T-helper 1 cell treated with Interleukin-12 subunit alpha and Interleukin-12 subunit beta and Interleukin-4 antibody, amounts not matched to agents 30 ng/mL and 1 ng/mL, for 36 hours (primary cell): Measurements from ENCODE around the gene CNOT3. TPM values are rescaled to one million over a fixed set of nuclear protein-coding genes. Genes with fewer than 3 reads are reported as not detected.
"Not testable (repeated sequence)": the region's sequence is repeated elsewhere in the genome, so short reads cannot be mapped to it uniquely, and the experiment has no call there.

ENCODE experiments used
- intact Hi-C: fragments of 100-400 bp; cut with micrococcal nuclease; formaldehyde crosslinking; loops from one replicate; pipeline ENCODE4 v1.15.1; 2024
- total RNA-seq: library from RNA; stranded (reverse); gene quantifications from 2 replicates; pipeline ENCODE4 v1.2.3, GENCODE V29; 2022

CNOT3 gene
- total RNA-seq, result 64.3 and 64.8 TPM in 2 replicates

DNA sequence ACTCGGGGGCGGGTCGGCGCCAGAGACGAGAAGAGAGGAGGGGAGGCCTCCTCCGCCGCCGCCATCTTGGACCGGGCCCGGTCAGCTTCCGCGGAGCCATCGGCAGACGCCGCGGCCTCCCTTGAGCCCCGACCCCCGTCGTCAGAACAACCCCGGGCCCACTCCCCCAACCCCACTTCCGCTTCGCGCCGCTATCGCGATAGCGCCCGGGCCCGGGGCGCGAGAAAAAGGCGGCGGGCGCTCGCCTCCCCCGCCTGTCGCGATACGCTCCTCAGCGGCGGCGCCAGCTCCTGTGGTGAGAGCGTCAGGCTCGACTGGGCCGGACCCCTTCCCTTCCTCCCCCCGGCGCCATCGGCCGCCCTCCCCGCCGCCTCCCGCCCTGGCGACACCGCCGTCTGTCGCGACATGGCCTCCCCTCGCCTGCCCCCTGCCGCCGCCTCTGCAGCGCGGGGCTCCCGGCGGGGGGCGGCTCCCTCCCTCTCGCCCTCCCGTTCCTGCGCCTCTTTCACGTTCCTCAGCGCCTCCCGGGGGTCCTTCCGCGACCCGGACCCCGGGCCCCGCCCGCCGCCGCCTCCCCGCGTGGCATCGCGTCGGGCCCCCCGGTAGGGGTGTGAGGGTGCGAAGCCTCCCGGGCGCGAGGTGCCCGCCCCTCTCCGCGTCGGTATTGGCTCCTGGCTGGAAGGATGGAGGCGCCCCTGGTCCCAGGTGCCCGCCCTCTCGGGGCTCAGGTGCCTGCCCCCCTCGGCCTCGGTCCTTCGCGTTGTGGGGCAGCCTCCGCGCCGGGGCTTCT lies at the start of gene CNOT3:
Gene CNOT3 (plus strand): TSS at position 64 of the 790 bp plus-strand sequence. CDS start 5,217 bp downstream, outside the sequence.
- intact Hi-C loops, result loop anchor here (1.0 to 10.0 kb wide), 15 partner anchors 21 to 1983 kb away; partner anchors contain the start of genes FIZ1, KMT5C, LENG1 and MYADM

DNA sequence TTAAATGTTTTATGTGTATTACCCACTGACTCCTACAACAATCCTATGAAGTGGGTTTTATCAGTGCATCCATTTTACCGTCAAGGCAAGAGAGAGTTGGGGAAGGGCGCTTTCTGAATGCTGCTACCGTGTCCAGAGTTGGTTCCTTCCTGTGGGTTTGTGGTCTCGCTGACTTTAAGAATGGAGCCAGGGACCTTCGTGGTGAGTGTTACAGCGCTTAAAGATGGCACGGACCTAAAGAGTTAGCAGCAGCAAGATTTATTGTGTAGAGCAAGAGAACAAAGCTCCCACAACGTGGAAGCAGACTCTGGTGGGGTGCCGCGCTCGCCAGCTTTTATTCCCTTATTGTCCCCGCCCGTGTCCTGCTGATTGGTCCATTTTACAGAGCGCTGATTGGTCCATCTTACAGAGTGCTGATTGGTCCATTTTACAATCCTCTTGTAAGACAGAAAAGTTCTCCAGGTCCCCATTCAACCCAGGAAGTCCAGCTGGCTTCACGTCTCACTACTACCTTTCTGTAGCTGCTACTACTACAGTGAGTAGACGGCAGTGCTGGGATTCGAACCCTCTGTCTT lies 43.0 kb upstream of the CNOT3 start:
- intact Hi-C loops, result no loop called here

DNA sequence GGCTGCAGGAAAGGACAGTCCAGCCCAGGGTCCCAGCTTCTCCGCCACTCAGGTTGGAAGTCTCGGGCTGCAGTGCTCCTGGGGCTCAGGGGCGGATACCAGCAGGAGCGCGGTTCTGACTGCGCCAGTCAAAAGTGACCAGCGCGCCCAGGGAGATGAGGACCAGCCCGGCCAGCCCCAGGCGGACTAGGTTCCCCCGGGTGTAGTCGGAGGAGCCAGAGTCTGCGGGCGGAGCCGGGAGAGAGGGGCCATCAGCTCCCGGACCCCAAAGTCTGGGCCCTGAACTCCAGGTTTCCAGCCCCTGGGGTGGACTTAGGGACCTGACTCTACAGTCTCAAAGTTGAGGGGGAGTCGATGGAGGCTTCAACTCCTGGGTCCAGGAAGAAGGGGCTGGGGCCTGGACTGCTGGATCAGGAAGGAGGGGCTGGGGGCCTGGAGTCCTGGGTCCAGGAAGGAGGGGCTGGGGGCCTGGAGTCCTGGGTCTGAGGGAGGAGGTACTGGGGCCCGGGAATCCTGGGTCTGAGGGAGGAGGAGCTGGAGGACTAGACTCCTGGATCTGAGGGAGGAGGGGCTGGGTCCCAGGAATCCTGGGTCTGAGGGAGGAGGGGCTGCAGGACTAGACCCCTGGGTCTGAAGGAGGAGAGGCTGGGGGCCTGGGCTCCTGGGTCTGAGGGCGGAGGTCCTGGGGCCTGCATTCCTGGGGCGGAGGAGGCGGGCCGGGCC lies 42.3 kb upstream of the CNOT3 start:
- intact Hi-C loops, result no loop called here

DNA sequence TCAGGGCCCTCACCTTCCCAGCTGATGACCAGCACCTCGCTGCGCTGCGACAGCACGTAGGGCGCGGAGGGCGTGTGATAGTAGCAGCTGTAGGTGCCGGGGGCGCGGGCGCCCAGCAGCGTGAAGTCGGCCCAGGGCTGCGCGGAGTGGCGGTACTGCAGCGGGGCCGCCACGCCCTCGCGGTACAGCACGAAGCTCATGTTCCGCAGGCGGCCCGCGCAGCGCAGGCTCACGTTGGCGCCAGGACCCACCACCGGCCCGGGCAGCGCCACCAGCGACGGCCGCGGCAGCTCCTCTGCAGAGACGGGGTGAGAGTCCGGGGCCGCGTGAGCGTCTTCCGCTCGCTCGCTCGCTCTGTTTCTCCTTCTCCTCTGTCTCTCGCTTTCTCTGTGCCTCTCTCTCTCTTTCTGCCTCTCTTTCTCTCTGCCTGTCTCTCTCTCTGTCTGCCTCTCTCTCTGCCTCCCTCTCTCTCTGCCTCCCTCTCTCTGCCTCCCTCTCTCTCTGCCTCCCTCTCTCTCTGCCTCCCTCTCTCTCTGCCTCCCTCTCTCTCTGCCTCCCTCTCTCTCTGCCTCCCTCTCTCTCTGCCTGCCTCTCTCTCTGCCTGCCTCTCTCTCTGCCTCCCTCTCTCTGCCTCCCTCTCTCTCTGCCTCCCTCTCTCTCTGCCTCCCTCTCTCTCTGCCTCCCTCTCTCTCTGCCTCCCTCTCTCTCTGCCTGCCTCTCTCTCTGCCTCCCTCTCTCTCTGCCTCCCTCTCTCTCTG lies 41.5 kb upstream of the CNOT3 start:
- intact Hi-C loops, result loop anchor here (2.0 kb wide), 1 partner anchor 19 kb away; the partner anchor contains the start of genes PRPF31 and TFPT

DNA sequence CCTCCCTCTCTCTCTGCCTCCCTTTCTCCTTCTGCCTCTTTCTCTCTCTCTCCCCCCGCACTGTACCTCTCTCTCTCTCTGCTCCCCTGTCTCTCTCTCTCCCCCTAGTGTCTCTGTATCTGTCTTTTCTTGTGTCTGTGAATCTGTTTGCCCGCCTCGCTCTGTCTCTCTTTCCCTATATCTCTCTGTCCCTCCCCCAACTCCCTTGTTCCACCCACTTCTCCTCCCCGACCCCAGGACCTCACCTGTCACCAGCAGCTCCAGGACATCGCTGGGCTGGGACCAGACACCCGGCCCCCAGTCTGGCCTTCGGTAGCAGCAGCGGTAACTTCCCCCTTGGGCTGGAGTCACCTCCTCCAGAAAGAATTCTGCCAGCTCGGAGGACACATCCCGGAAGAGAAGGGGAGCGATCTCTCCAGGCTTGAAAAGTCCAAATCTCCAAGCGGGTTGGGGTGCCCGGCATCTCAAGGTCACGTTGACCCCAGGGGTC lies 40.9 kb upstream of the CNOT3 start:
- intact Hi-C loops, result loop anchor here (2.0 kb wide), 1 partner anchor 18 kb away; the partner anchor contains the start of genes PRPF31 and TFPT

DNA sequence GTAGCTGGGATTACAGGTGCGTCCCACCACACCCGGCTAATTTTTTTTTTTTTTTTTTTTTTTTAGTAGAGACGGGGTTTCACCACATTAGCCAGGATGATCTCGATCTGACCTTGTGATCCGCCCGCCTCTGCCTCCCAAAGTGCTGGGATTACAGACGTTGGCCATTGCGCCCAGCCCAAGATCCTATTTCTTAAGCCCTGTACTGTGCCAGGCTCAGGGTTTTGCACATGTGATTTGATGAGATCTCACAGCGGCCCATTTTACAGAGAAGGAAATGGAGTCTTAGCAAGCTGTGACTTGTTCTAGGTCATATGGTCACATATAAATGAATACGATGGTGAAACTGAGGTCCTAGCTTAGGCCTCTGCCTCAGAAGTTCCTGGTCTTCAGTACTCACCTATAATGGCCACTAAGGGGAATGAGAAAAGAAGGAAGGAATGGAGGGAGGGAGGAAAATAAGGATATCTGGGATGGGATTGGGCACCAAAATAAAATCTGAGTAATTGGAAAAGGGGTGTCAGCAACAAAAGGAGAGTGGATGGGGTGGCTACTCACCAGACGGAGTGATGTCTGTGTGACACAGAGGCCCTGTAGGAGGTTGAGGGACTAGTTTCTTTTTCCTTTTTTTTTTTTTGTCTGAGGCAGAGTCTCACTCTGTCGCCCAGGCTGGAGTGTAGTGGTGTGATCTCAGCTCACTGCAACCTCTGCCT lies 38.2 kb upstream of the CNOT3 start:
- intact Hi-C loops, result no loop called here

DNA sequence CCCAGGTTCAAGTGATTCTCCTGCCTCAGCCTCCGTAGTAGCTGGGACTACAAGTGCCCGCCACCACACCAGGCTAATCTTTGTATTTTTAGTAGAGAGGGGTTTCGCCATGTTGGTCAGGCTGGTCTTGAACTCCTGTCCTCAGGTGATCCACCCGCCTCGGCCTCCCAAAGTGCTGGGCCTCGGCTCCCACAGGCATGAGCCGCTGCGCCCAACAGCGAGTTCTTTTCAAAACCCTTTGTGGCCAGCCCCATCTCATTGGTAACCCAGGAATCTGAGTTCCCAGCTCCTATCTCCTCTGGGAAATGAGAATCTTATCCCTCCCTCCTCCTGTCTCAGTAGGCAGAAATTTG lies 37.7 kb upstream of the CNOT3 start:
- intact Hi-C loops, result not testable (repeated sequence)

DNA sequence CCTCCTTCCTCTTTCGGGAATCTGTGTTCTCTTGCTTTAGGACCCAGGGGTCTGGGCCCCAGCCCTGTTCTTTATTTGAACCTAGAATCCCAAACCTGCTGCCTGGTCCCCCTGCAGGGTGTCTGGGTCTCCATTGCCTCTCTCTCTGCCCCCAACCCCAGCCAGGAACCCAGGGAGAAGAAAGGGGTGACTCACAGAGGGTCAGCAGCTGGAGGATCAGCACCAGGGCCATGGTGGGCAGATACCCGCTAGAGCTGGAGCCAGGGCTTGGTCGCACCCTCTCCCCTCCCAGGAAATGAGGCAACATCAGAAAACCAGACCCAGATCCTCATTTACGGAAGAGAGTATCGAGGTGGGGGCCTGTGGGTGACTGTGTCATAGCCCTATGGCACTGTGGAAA lies 37.0 kb upstream of the CNOT3 start, which contains the start of gene OSCAR:
Gene OSCAR (minus strand): TSS at position 243 of the 400 bp plus-strand sequence. CDS start 11 bp downstream, at position 232.
- intact Hi-C loops, result no loop called here

DNA sequence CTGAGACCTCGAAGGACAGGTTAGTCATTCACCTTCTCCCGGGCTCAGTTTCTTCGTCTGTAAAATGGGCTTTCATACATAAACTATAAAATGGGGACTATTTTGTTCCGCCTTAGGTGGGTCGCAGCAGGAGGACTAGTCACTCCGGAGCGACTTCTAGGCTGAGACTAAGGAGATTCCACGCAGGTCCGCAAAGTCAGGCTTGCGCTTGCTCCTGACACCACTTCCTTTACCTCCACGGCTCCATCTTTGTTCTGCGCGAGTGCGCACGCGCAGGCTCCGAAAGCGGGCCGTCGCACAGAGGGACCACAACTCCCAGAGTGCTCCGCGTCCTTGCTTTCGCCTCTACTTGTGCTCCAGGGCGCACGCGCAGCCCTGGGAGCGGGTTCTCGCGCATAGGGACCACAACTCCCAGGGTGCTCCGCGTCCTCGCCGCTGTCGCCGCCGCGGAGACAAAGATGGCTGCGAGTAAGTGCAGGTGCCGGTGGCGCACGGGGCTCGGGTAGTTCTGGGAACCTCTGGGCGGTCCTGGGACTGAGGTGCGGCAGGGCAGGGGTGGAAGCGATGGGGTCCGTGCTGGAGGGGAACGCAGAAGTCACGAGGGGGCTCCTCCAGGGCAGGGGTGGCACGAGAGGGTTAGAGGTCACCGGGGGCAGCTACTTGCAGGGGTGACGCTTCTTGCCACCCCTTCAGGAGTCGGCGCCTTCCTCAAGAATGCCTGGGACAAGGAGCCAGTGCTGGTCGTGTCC lies 35.0 kb upstream of the CNOT3 start, which contains the start of gene NDUFA3:
Gene NDUFA3 (plus strand): TSS at position 435 of the 749 bp plus-strand sequence. CDS start 24 bp downstream, at position 459.
- intact Hi-C loops, result loop anchor here (1.0 to 2.0 kb wide), 9 partner anchors 13 to 1014 kb away; partner anchors contain the start of genes CNOT3, LENG1, LENG8 and MYADM

DNA sequence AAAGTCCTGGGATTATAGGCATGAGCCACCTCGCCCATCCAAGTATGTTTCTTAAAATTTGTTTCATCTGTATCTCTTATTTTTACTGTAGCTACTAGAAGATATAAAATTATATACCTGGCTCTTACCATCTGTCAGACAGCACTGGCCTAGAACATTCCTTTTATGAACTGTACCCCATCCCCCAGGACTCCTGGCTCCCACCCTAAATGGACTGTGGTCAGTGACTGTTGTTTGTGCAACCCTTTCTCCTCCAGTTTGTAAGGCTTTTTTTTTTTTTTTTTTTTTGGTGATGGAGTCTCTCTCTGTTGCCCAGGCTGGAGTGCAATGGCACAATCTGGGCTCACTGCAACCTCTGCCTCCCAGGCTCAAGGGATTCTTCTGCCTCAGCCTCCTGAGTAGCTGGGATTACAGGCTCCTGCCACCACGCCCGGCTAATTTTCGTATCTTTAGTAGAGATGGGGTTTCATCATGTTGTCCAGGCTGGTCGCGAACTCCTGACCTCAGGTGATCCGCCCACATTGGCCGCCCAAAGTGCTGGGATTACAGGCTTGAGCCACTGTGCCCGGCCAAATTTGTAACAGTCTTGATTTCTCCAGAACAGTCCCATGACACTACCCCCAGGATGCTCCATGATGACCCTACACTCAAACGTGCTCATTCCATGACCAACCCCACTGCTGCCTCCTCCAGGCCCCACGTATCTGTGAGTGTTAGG lies 32.4 kb upstream of the CNOT3 start:
- intact Hi-C loops, result no loop called here

DNA sequence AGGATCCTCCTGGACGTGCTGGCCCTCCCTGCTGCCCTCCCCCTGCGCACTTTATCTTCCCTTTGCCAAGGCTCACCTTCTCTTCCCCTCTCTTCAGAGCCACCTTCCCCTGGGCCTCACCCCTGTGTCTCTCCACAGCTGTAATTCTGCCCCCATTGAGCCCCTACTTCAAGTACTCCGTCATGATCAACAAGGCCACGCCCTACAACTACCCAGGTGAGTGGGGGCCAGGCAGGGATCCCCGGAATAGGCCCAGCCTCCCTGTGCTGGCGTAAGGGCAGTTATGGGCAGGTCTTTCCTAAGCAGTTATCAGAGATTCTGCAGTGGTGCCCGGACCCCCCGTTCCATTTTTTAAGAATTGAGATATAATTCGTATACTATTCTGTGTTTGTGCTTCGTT lies 31.8 kb upstream of the CNOT3 start:
- intact Hi-C loops, result no loop called here

DNA sequence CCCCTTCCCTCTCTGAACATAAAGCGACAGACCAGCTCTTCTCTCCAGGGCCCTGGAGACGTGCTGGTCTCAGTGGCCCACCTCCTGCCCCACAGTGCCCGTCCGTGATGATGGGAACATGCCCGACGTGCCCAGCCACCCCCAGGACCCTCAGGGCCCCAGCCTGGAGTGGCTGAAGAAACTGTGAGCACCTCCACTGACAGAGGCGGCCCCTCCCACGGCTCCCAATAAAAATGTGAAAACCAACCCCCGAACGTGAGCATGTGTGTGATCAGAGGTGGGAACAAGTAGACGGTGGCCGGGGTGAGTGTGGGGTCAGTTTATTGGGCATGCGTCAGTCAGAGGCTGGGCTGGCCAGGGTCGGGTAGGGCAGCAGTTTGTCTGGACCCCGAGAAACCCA lies 30.8 kb upstream of the CNOT3 start:
- intact Hi-C loops, result no loop called here

DNA sequence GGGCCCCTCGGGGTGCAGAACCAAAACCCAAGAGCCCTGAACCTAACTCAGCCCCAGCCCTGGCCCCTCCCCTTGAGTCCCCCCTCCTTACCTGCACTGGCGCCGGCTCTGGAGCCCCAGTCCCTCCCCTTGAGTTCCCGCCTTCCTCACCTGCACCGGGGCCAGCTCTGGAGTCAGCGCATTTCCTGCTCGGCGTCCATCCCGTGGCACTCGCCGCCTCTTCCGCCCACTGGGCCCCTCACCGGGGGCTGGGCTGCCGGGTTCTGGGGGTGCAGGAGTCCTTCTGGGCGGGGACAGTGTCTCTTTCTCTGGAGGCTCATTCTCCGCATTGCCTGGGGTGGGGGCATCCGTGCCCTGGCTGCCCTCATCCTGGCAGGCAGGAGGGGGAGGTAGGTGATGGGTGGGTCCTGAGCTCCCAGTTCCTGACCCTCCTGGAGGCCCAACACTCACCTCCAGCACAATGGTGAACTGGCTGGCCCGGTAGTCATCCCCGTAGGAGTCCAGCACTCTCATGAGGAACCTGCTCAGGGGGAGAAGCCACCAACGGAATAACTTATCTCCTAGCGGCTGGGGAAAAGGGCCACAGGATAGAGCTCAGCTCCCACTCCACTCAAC lies 29.6 kb upstream of the CNOT3 start:
- intact Hi-C loops, result no loop called here

DNA sequence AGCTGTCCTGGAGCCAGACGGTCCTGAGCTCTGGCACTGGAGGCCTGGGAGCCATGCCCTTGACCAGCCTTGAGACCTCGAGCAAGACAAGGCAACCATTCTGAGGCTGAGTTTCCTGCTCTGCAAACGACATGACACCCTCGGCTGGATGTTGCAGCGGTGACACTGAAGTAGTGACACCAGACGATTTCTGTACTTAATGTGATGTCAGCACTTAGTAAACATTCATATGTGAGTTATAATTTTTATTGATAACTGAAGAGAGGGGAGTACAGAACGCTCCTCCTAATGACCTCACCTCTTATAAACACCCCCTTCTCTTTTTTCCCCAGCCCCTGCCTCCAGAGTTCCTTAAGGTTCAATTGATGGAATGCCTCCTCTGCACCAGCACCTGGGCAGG lies 29.1 kb upstream of the CNOT3 start:
- intact Hi-C loops, result no loop called here

DNA sequence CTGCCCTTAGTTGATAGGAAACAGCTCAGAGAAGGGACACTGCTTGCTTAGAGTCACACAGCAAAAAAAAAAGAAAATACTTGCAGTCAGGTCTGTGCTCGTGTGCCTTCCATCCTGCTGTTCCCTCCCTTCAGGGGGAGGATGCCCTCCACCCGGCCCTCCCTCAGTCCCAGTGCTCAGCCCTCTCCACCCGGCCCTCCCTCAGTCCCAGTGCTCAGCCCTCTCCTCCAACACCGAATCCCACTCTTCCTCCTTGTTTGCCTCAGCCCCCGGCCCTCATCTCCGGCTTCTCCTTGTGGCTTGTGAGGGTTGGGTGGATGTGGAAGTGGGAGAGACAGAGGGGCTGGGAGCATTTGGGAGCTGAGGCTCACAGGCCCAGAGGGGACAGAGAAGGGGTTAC lies 27.9 kb upstream of the CNOT3 start:
- intact Hi-C loops, result loop anchor here (10.0 kb wide), 2 partner anchors 675 to 915 kb away; partner anchors contain the start of genes ZNF665 and ZNF761

DNA sequence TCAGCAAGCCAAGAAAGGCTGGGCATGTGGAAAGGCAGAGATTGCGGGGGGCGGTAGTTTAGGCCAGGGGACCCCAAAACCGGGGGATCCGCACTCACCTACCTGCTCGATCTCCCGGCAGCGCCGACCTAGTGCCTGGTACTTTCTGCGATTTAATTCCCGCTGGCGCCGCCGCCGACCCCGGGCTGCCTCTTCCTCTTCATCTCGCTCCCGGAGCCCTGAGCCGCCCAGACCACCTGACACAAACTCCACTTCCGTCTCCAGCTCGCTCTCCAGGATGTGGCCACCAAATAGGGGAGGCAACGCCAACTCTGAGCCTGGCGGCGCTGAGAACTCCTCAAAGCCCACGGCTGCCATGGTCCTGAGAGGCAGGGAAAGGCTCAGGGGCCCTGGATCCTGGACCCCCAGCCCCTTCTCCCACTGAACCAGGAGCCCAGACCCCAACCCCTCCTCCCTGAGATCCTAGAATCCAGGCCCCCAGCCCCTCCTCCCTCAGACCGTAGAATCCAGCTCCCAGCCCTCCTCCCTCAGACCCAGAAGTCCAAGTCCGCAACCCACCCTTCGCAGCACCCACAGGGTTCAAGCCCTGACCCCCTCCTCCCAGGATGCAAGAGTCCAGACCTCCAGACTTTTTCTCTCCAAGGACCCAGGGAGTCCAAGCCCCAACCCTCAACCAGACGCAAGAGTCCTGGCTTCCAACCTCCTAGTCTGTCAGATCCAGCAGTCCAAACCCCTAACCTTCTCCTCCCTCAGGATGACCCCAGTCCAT lies 23.0 kb upstream of the CNOT3 start:
- intact Hi-C loops, result loop anchor here (1.0 to 10.0 kb wide), 14 partner anchors 12 to 1491 kb away; partner anchors contain the start of genes CNOT3, LENG1, NDUFA3 and RPS9
